Astrocyte of the spinal cord (primary cell): Measurements from ENCODE around the gene GALNT17.

ENCODE experiments used
- DNase-seq: peaks from one replicate; pipeline ENCODE4 v3.0.0; 2011; ENCODE audit warnings: low read depth, low spot score
- H3K4me3 ChIP-seq: 2 replicates; pipeline ENCODE4 v1.5.1; 2011; ENCODE audit warnings: low read depth, mild to moderate bottlenecking, low read length, moderate library complexity
- CTCF ChIP-seq: IDR thresholded peaks from 2 replicates; pipeline ENCODE4 v1.5.1; 2012; ENCODE audit warnings: low read depth, mild to moderate bottlenecking, low read length, inconsistent platforms
- in situ Hi-C: cut with HindIII; loops from 2 replicates; pipeline ENCODE4 v1.10.0; 2017; ENCODE audit warnings: low sequenced_read_pairs

GALNT17 gene

GRCh38 chr7:71389976-71390375 is 258.0 kb downstream of the GALNT17 start:
- no peak for TF ChIP-seq CTCF
- in situ Hi-C loops: no loop called here
- DNase-seq: no peak
- no peak overlapping the region for H3K4me3 ChIP-seq

- no peak overlapping the region for H3K4me3 ChIP-seq
- no peak for TF ChIP-seq CTCF
- in situ Hi-C loops: no loop called here
- DNase-seq: no peak
Measured at GRCh38 chr7:71393661-71394060, 261.7 kb downstream of the GALNT17 start.

GRCh38 chr7:71402684-71403083 is 270.7 kb downstream of the GALNT17 start:
- TF ChIP-seq CTCF: no peak
- in situ Hi-C loops: no loop called here
- DNase-seq: no peak
- no peak overlapping the region for H3K4me3 ChIP-seq

GRCh38 chr7:71403202-71403946 is 271.4 kb downstream of the GALNT17 start:
- in situ Hi-C loops: no loop called here
- no peak overlapping the region for H3K4me3 ChIP-seq
- DNase-seq: no peak
- TF ChIP-seq CTCF: no peak

GRCh38 chr7:71404726-71405345 is 272.9 kb downstream of the GALNT17 start:
- H3K4me3 ChIP-seq: no peak overlapping the region
- in situ Hi-C loops: no loop called here

GRCh38 chr7:71408271-71408670 is 276.3 kb downstream of the GALNT17 start:
- TF ChIP-seq CTCF: no peak
- DNase-seq: no peak
- in situ Hi-C loops: no loop called here
- H3K4me3 ChIP-seq: no peak overlapping the region

More at GRCh38 chr7:71404726-71405345, 272.9 kb downstream of the GALNT17 start:
- no peak for TF ChIP-seq CTCF
- no peak for DNase-seq
